CD14-positive monocyte (primary cell): ENCODE data around the gene SPEM2. TPM values are rescaled to one million over a fixed set of nuclear protein-coding genes. Genes with fewer than 3 reads are reported as not detected.

Source experiments
- DNase-seq, 3 donors: peaks; one replicate each; pipeline ENCODE4 v3.0.0-alpha.2; 2011 to 2022
- H2AFZ ChIP-seq: 2 replicates; pipeline ENCODE4 v1.6.0; 2012; ENCODE audit warnings: mild to moderate bottlenecking, low read depth, low read length, inconsistent platforms; ENCODE audit not compliant: insufficient read depth, poor library complexity, severe bottlenecking
- H3K27ac ChIP-seq, 2 donors: 1 replicate in 1 of 2; 2 replicates in 1 of 2; pipeline ENCODE4 v1.5.1; 2012 to 2013; ENCODE audit warnings: low read length in 2 of 2, control low read depth in 1 of 2, inconsistent platforms in 1 of 2, low read depth in 1 of 2, mild to moderate bottlenecking in 1 of 2
- H3K27me3 ChIP-seq, 2 donors: one replicate each; pipeline versions ENCODE4 v1.6.0 to v1.6.1; 2011 to 2013; ENCODE audit warnings: low read length in 2 of 2; ENCODE audit not compliant: control insufficient read depth in 2 of 2, insufficient read depth in 2 of 2
- H3K36me3 ChIP-seq, 2 donors: replicated peaks in 1 of 2; 1 replicate in 1 of 2; 2 replicates in 1 of 2; pipeline versions ENCODE4 v1.5.1 to v1.6.1; 2012 to 2013; ENCODE audit warnings: low read length in 2 of 2, control low read depth in 1 of 2, inconsistent platforms in 1 of 2, mild to moderate bottlenecking in 1 of 2; ENCODE audit not compliant: insufficient read depth in 2 of 2, control insufficient read depth in 1 of 2
- H3K4me1 ChIP-seq, 2 donors: 1 replicate in 1 of 2; 2 replicates in 1 of 2; pipeline versions ENCODE4 v1.5.1 to v1.6.1; 2012 to 2013; ENCODE audit warnings: low read length in 2 of 2, control low read depth in 1 of 2, inconsistent platforms in 1 of 2, mild to moderate bottlenecking in 1 of 2, moderate library complexity in 1 of 2; ENCODE audit not compliant: insufficient read depth in 2 of 2, control insufficient read depth in 1 of 2
- H3K4me2 ChIP-seq: replicated peaks from 2 replicates; pipeline ENCODE3; 2012; ENCODE audit warnings: low read length, moderate library complexity, mild to moderate bottlenecking; ENCODE audit not compliant: poor library complexity, severe bottlenecking; ENCODE audit errors: extremely low read depth
- H3K4me3 ChIP-seq, 3 experiments: fragments of 200-600 bp in 1 of 3; sonication (generic) in 1 of 3; replicated peaks in 1 of 3; 1 replicate in 2 of 3; 2 replicates in 1 of 3; pipeline ENCODE4 v1.5.1; 2011 to 2013; ENCODE audit warnings: low read length in 3 of 3, mild to moderate bottlenecking in 3 of 3, control low read depth in 2 of 3, low read depth in 2 of 3, inconsistent platforms in 1 of 3, moderate library complexity in 1 of 3
- H3K79me2 ChIP-seq: 2 replicates; pipeline ENCODE4 v1.6.0; 2012; ENCODE audit warnings: mild to moderate bottlenecking, control low read depth, inconsistent platforms, low read length, moderate library complexity; ENCODE audit not compliant: insufficient read depth
- H3K9ac ChIP-seq: 2 replicates; pipeline ENCODE4 v1.6.0; 2017; ENCODE audit warnings: low read length, mild to moderate bottlenecking; ENCODE audit not compliant: insufficient read depth, poor library complexity, severe bottlenecking
- H3K9me3 ChIP-seq, 2 donors: replicated peaks in 1 of 2; 1 replicate in 1 of 2; 2 replicates in 1 of 2; pipeline versions ENCODE4 v1.5.1 to v1.6.1; 2012 to 2013; ENCODE audit warnings: low read length in 2 of 2, control low read depth in 1 of 2; ENCODE audit not compliant: control insufficient read depth in 1 of 2, insufficient read depth in 1 of 2
- H4K20me1 ChIP-seq: 2 replicates; pipeline ENCODE4 v1.6.0; 2012; ENCODE audit warnings: mild to moderate bottlenecking, low read length, control low read depth, moderate library complexity; ENCODE audit not compliant: insufficient read depth
- H3K27ac Mint-ChIP-seq, 7 donors: one replicate each; pipeline ENCODE4 v1.8.0; 2020; ENCODE audit warnings: mild to moderate bottlenecking in 7 of 7, mixed read lengths in 7 of 7, moderate library complexity in 6 of 7, inconsistent platforms in 2 of 7
- H3K27me3 Mint-ChIP-seq, 3 donors: one replicate each; pipeline ENCODE4 v1.8.0; 2021 to 2022; ENCODE audit warnings: low read depth in 3 of 3, mild to moderate bottlenecking in 3 of 3, mixed read lengths in 3 of 3, moderate library complexity in 3 of 3, inconsistent platforms in 1 of 3
- H3K36me3 Mint-ChIP-seq, 2 donors: one replicate each; pipeline ENCODE4 v1.8.0; 2020; ENCODE audit warnings: mixed read lengths in 2 of 2, inconsistent platforms in 1 of 2, mild to moderate bottlenecking in 1 of 2
- H3K4me1 Mint-ChIP-seq: one replicate; pipeline ENCODE4 v1.8.0; 2020; ENCODE audit warnings: mild to moderate bottlenecking, mixed read lengths
- H3K4me3 Mint-ChIP-seq, 2 donors: one replicate each; pipeline ENCODE4 v1.8.0; 2020; ENCODE audit warnings: mild to moderate bottlenecking in 2 of 2, mixed read lengths in 2 of 2, moderate library complexity in 1 of 2
- H3K9me3 Mint-ChIP-seq, 7 donors: one replicate each; pipeline ENCODE4 v1.8.0; 2020 to 2022; ENCODE audit warnings: mixed read lengths in 7 of 7, mild to moderate bottlenecking in 6 of 7, moderate library complexity in 6 of 7, inconsistent platforms in 2 of 7
- WGBS: methylation state at CpG from one replicate; pipeline ENCODE4 v1.1.5; 2013; ENCODE audit warnings: missing lambda C conversion rate; ENCODE audit not compliant: insufficient coverage; 5-methylcytosine and 5-hydroxymethylcytosine counted together
- intact Hi-C, 2 donors: fragments of 100-400 bp; cut with micrococcal nuclease; formaldehyde crosslinking; loops; one replicate each; pipeline versions ENCODE4 v1.15.0 to v1.15.1; 2023
- polyA plus RNA-seq, 3 donors: library from polyadenylated mRNA; depleted of rRNA in 1 of 3; unstranded in 2 of 3; stranded (reverse) in 1 of 3; fragments of 300-500 nt in 2 of 3; fragments of >200 nt in 1 of 3; fragmentation: Illumina TruSeq in 2 of 3; gene quantifications; 1 replicate in 2 of 3; 2 replicates in 1 of 3; pipeline ENCODE4 v1.2.3, GENCODE V29; 2012 to 2021
- TF ChIP-seq, protein P1 (sequence below): fragments of 200-600 bp; IDR thresholded peaks from one replicate; pipeline ENCODE4 v1.8.0; 2022; ENCODE audit warnings: antibody characterized with exemption, mild to moderate bottlenecking

The SPEM2 gene
- polyA plus RNA-seq, 3 donors: not detected

DNA sequence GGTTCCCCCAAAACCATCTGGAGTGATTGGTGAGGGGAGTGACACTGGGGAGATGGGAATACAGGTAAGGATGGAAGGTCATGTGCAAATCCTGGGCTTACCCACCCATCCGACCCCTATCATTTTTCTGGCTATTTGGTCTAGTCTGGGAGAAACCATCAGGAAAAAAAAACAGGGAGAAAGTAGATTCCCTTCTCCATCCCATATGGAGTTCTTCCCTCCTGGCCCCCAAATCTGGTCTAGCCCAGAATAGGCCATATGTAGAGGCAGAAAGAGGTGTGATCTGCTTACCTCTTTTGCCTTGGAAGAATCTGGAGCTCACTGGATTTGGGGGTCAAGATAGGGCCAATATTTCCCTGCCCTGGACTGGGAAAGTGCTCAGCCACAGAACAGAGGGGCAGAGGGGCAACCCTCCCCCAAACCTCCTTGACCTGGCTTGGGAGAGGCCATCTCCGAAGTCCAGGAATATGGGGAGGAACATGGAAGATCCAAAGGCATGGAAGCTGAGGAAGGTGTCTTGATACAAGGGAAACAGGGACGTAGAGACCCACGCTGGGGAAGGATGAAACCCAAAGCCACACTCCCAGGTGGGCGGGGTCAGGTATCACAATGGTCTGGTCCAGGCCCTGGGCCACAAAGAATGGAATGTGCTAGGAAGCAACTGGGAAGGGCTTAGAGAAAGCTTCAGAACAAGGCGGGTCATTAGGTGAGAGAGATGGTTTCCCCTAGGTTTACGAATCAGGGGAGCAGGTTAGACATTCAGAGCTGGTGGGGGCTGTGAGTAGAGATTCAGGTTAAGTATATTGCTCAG is 35.6 kb downstream of the SPEM2 start:
- Mint-ChIP-seq H3K27ac (peak overlapping the region in 1 of 7 donors; percentile 54), H3K4me1 (peaks cover 12% of the 10 kb centered on the region), H3K4me3 (no peak overlapping the region), H3K36me3 (peaks cover 12 to 26% of the 10 kb centered on the region in 2 donors), H3K27me3 (no peaks in the 10 kb centered on the region), H3K9me3 (no peaks in the 10 kb centered on the region)
- H4K20me1 ChIP-seq: no peaks in the 10 kb centered on the region
- no peak for DNase-seq
- no peak overlapping the region for H2AFZ ChIP-seq
- H3K4me2 ChIP-seq: no peak overlapping the region
- TF ChIP-seq, protein P1, sequence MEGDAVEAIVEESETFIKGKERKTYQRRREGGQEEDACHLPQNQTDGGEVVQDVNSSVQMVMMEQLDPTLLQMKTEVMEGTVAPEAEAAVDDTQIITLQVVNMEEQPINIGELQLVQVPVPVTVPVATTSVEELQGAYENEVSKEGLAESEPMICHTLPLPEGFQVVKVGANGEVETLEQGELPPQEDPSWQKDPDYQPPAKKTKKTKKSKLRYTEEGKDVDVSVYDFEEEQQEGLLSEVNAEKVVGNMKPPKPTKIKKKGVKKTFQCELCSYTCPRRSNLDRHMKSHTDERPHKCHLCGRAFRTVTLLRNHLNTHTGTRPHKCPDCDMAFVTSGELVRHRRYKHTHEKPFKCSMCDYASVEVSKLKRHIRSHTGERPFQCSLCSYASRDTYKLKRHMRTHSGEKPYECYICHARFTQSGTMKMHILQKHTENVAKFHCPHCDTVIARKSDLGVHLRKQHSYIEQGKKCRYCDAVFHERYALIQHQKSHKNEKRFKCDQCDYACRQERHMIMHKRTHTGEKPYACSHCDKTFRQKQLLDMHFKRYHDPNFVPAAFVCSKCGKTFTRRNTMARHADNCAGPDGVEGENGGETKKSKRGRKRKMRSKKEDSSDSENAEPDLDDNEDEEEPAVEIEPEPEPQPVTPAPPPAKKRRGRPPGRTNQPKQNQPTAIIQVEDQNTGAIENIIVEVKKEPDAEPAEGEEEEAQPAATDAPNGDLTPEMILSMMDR: no peak
- H3K27me3 ChIP-seq: no peaks in the 10 kb centered on the region
- H3K4me1 ChIP-seq: peaks cover 8 to 11% of the 10 kb centered on the region in 2 donors
- H3K36me3 ChIP-seq: peaks cover 22 to 25% of the 10 kb centered on the region in 2 donors
- H3K4me3 ChIP-seq: no peak overlapping the region
- H3K79me2 ChIP-seq: peaks cover 7% of the 10 kb centered on the region
- 97% methylated on average over 5 of the region's 7 CpGs for WGBS
- H3K9me3 ChIP-seq: no peaks in the 10 kb centered on the region
- intact Hi-C loops: no loop called here
- H3K9ac ChIP-seq: no peak overlapping the region
- H3K27ac ChIP-seq: no peak overlapping the region

- H3K27ac Mint-ChIP-seq: no peak overlapping the region
- Histone ChIP-seq H3K36me3 (peaks cover 22 to 25% of the 10 kb centered on the region in 2 donors), H4K20me1 (no peaks in the 10 kb centered on the region), H3K27ac (no peak overlapping the region), H3K4me3 (no peak overlapping the region), H3K4me1 (peaks cover 18 to 21% of the 10 kb centered on the region in 2 donors), H3K79me2 (no peaks in the 10 kb centered on the region), H3K9ac (no peak overlapping the region), H2AFZ (no peak overlapping the region), H3K4me2 (no peak overlapping the region), H3K9me3 (no peaks in the 10 kb centered on the region), H3K27me3 (no peaks in the 10 kb centered on the region)
- H3K9me3 Mint-ChIP-seq: no peaks in the 10 kb centered on the region
- H3K27me3 Mint-ChIP-seq: no peaks in the 10 kb centered on the region
- 98% methylated on average over 29 of the region's 44 CpGs for WGBS
- intact Hi-C loops: no loop called here
- no peak overlapping the region for H3K4me3 Mint-ChIP-seq
- peaks cover 15 to 33% of the 10 kb centered on the region in 2 donors for H3K36me3 Mint-ChIP-seq
- H3K4me1 Mint-ChIP-seq: peaks cover 17% of the 10 kb centered on the region
- TF ChIP-seq, protein P1: no peak
- no peak for DNase-seq
Measured at GRCh38 chr17:7462474-7463371, 37.3 kb downstream of the SPEM2 start.
